BJ (cell line): ENCODE measurements around the gene MAFF. TPM values are rescaled to one million over a fixed set of nuclear protein-coding genes. Genes with fewer than 3 reads are reported as not detected.
A peak's percentile ranks its signal among the peaks of the same experiment; 100 is the strongest.

ENCODE experiments used
- CTCF ChIA-PET: fragments of 350-600 bp; formaldehyde crosslinking; extraction: SDS; loops from one replicate; lab custom pipeline; 2021; ENCODE audit warnings: antibody characterized with exemption, inconsistent platforms; lab: Yijun Ruan, JAX
- POLR2A ChIA-PET: fragments of 300-600 bp; sonication (Branson Sonifier 250); formaldehyde crosslinking; extraction: SDS; loops from one replicate; lab custom pipeline; 2021; ENCODE audit warnings: antibody characterized with exemption; lab: Charles Lee
- DNase-seq: peaks from one replicate; pipeline ENCODE4 v3.0.0-alpha.2; 2011; ENCODE audit warnings: low read depth
- H3K27me3 ChIP-seq: 2 replicates; pipeline ENCODE4 v1.6.0; 2011; ENCODE audit warnings: low read length; ENCODE audit not compliant: control insufficient read depth, insufficient read depth
- H3K36me3 ChIP-seq: 2 replicates; pipeline ENCODE4 v1.5.1; 2011; ENCODE audit warnings: low read length; ENCODE audit not compliant: control insufficient read depth, insufficient read depth
- H3K4me3 ChIP-seq: 2 replicates; pipeline ENCODE4 v1.5.1; 2011; ENCODE audit warnings: low read depth, mild to moderate bottlenecking, control low read depth, low read length
- CTCF ChIP-seq: IDR thresholded peaks from 2 replicates; pipeline ENCODE4 v1.5.1; 2011; ENCODE audit warnings: low read depth, mild to moderate bottlenecking, control low read depth, inconsistent platforms, low read length, moderate library complexity; ENCODE audit not compliant: insufficient read depth
- polyA plus RNA-seq: library from polyadenylated mRNA; depleted of rRNA; stranded (reverse); fragments of >200 nt; gene quantifications from 2 replicates; pipeline ENCODE4 v1.2.3, GENCODE V29; 2011

MAFF gene
- polyA plus RNA-seq, 1 experiment, result 14.8 TPM

- ChIA-PET POLR2A (no interaction called here), CTCF (interaction anchor here (1.5 kb wide), 1 partner anchor 78 kb away, joined by 5 read pairs; no protein-coding TSS in a partner anchor)
- no peaks in the 10 kb centered on the region for H3K27me3 ChIP-seq
- no peak for TF ChIP-seq CTCF
- no peaks in the 10 kb centered on the region for H3K36me3 ChIP-seq
- no peak overlapping the region for H3K4me3 ChIP-seq
- DNase-seq, result no peak
These were observed 9.3 kb upstream of the MAFF start for GRCh38 chr22:38192475-38192863.

- CTCF ChIA-PET, result no interaction called here
- POLR2A ChIA-PET, result no interaction called here
- no peak for DNase-seq
These were observed 8.2 kb upstream of the MAFF start for GRCh38 chr22:38193580-38193979.

GRCh38 chr22:38196791-38197419, 4.9 kb upstream of the MAFF start:
- no peaks in the 10 kb centered on the region for H3K27me3 ChIP-seq
- no peak for TF ChIP-seq CTCF
- CTCF ChIA-PET, result no interaction called here
- POLR2A ChIA-PET, result no interaction called here
- H3K4me3 ChIP-seq, result no peak overlapping the region
- no peaks in the 10 kb centered on the region for H3K36me3 ChIP-seq
- no peak for DNase-seq

More at GRCh38 chr22:38193580-38193979, 8.2 kb upstream of the MAFF start:
- Histone ChIP-seq H3K27me3 (no peaks in the 10 kb centered on the region), H3K4me3 (no peak overlapping the region), H3K36me3 (no peaks in the 10 kb centered on the region)
- no peak for TF ChIP-seq CTCF

GRCh38 chr22:38199826-38200559, 1.8 kb upstream of the MAFF start:
- CTCF ChIA-PET, result no interaction called here
- no peak for TF ChIP-seq CTCF
- Histone ChIP-seq H3K27me3 (no peaks in the 10 kb centered on the region), H3K36me3 (no peaks in the 10 kb centered on the region), H3K4me3 (no peak overlapping the region)
- POLR2A ChIA-PET, result no interaction called here
- no peak for DNase-seq

GRCh38 chr22:38201371-38201710, 453 bp upstream of the MAFF start:
- POLR2A ChIA-PET, result interaction anchor here (0.6 to 1.0 kb wide), 2 partner anchors 16 to 39 kb away, joined by 3 to 5 read pairs; no protein-coding TSS in a partner anchor
- CTCF ChIA-PET, result interaction anchor here (1.0 to 1.9 kb wide), 3 partner anchors 87 to 149 kb away, joined by 3 to 13 read pairs (median 3); no protein-coding TSS in a partner anchor
- TF ChIP-seq CTCF, result no peak
- H3K27me3 ChIP-seq, result no peaks in the 10 kb centered on the region
- peak overlapping the region; percentile 35 for H3K4me3 ChIP-seq
- DNase-seq, result no peak
- H3K36me3 ChIP-seq, result no peaks in the 10 kb centered on the region
